SJSA1 (cell line): ENCODE measurements around the gene TEX54. TPM values are rescaled to one million over a fixed set of nuclear protein-coding genes. Genes with fewer than 3 reads are reported as not detected.
"Not testable (repeated sequence)": the region's sequence is repeated elsewhere in the genome, so short reads cannot be mapped to it uniquely, and the experiment has no call there.

Experiments used
- DNase-seq, 2 experiments: peaks; one replicate each; pipeline ENCODE4 v3.0.0-alpha.2; 2015 to 2020; ENCODE audit warnings: low spot score in 2 of 2, low read depth in 1 of 2
- H3K27ac ChIP-seq: fragments of 250-450 bp; sonication (Bioruptor Pico); 2 replicates; pipeline ENCODE4 v1.5.1; 2020; ENCODE audit warnings: mild to moderate bottlenecking, moderate library complexity
- H3K27me3 ChIP-seq: fragments of 250-450 bp; sonication (Bioruptor Pico); replicated peaks from 2 replicates; pipeline ENCODE4 v1.5.1; 2020; ENCODE audit warnings: mild to moderate bottlenecking, moderate library complexity
- H3K36me3 ChIP-seq: fragments of 250-450 bp; sonication (Bioruptor Pico); 2 replicates; pipeline ENCODE4 v1.5.1; 2020; ENCODE audit warnings: mild to moderate bottlenecking
- H3K4me1 ChIP-seq: fragments of 250-450 bp; sonication (Bioruptor Pico); replicated peaks from 2 replicates; pipeline ENCODE4 v1.6.1; 2021; ENCODE audit warnings: mild to moderate bottlenecking
- H3K4me3 ChIP-seq: fragments of 250-450 bp; sonication (Bioruptor Pico); 2 replicates; pipeline ENCODE4 v1.5.1; 2020; ENCODE audit warnings: mild to moderate bottlenecking
- H3K9me3 ChIP-seq: fragments of 250-450 bp; sonication (Bioruptor Pico); replicated peaks from 2 replicates; pipeline ENCODE4 v1.5.1; 2020; ENCODE audit warnings: mild to moderate bottlenecking
- total RNA-seq: library from RNA; depleted of rRNA; stranded (reverse); fragments of >200 nt; shearing (Covaris generic); gene quantifications from 2 replicates; pipeline ENCODE4 v1.2.3, GENCODE V29; 2014

Gene TEX54
- total RNA-seq, 1 experiment from 2014 or later, result not detected

DNA sequence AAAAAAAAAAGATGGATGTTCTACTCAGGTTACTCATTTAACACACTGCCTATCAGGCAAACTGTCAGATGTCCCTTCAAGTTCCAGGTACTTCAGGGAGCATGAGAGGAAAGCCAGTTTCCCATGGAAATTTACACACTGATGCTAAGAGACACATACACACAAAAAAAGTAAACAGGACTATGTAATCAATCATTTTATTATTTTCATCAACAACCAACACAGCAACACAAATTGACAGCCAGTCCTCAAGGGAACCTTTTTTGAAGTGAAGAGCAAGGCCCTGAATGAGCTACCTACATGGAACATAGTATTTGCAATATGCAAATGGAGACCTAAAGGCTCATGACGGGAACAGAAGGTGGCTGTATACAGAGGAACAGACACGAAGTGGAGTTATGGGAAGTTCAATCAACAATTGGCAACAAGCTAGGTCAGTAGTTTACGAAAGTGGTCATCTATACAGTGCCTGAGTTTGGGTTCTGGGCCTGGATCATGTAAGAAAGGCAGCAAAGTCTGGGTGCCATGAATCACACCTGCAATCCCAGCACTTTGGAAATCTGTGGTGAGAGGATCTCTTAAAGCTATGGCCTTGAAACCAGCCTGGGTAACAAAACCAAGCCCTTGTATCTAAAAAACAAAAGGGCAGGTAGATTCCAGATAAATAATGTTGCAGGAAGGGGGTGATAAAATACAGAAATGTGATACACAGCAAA lies 19.3 kb upstream of the TEX54 start:
- Histone ChIP-seq H3K4me3 (no peak overlapping the region), H3K36me3 (peaks cover 46% of the 10 kb centered on the region), H3K4me1 (peaks cover 26% of the 10 kb centered on the region), H3K27ac (no peak overlapping the region), H3K9me3 (no peaks in the 10 kb centered on the region), H3K27me3 (no peaks in the 10 kb centered on the region)
- DNase-seq, result no peak

DNA sequence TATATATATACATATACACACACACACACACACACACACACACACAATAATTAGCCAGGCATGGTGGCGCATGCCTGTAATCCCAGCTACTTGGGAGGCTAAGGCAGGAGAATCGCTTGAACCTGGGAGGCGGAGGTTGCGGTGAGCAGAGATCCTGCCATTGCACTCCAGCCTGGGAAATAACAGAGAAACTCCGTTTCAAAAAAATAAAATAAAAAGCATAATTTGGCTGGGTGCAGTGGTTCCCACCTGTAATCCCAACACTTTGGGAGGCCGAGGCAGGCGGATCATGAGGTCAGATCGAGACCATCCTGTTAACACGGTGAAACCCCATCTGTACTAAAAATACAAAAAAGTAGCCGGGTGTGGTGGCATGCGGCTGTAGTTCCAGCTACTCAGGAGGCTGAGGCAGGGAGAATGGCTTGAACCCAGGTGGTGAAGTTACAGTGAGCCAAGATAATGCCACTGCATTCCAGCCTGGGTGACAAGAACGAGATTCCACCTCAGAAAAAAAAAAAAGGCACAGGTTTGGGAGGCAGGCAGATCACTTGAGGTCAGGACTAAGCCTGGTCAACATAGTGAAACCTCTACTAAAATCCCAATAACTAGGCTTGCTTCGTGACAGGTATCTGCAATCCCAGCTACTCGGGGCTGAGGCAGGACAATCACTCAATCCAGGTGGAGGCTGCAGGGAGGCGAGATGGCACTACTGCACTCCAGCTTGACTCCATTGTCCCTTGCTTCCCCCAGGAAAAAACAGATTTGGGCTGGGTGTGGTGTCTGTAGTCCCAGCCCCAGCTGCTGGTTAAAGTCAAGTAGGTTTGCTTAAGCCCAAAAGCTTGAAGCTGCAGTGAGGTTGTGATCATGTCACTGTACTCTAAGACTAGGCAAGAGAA lies 18.5 kb upstream of the TEX54 start:
- Histone ChIP-seq H3K27me3 (no peaks in the 10 kb centered on the region), H3K4me1 (peaks cover 21% of the 10 kb centered on the region), H3K36me3 (peaks cover 46% of the 10 kb centered on the region), H3K9me3 (no peaks in the 10 kb centered on the region), H3K4me3 (no peak overlapping the region), H3K27ac (no peak overlapping the region)
- DNase-seq, result peak in 1 of 2 experiments; percentile 41

DNA sequence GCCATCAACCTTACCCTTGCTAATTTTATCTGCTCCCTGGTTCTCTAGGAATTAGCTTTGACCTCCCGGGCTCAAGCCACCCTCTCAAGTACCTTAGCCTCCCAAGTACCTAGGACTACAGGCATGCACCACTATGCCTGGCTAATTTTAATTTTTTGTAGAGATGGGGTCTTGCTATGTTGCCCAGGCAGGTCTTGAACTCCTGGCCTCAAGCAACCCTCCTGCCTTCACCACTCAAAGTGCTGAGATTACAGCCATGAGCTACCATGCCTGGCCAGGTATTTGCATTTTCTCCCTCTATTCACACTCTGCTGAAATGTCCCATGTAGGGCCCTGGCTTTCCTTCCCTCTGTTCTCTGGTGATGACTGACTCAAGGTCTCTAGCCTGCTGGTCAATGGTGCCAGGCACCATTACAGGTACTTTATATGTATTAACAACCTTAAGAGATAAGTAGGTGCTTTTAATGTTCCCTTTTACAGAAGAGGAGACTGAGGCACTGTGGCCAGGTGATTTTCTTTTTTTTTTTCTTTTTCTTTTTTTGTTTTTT lies 15.2 kb upstream of the TEX54 start:
- no peaks in the 10 kb centered on the region for H3K27me3 ChIP-seq
- peaks cover 18% of the 10 kb centered on the region for H3K36me3 ChIP-seq
- H3K9me3 ChIP-seq, result no peaks in the 10 kb centered on the region
- no peak overlapping the region for H3K27ac ChIP-seq
- H3K4me3 ChIP-seq, result no peak overlapping the region
- DNase-seq, result no peak
- H3K4me1 ChIP-seq, result peaks cover 3% of the 10 kb centered on the region; the same call in 1 of the 2 replicates

DNA sequence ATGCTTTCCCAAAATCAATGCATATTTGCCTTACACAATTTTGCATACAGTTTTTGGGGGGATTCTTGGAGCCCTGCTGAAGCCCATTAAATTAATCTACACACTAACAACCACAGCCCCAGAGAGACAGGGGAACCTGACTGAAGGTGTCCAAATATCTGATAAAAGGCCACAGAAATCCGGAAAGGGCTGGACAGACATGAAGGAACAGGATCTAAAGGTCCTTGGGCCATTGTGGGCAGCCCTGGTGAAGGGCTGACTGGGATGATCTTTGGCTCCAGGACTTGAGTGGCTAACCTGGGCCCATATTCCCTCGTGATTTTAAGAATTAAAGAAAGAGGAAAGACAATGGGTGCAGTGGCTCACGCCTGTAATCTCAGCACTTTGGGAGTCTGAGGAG lies 13.5 kb upstream of the TEX54 start:
- DNase-seq, result no peak
- no peaks in the 10 kb centered on the region; the same call in 1 of the 2 replicates for H3K27me3 ChIP-seq
- H3K4me3 ChIP-seq, result no peak overlapping the region
- H3K4me1 ChIP-seq, result peaks cover 8% of the 10 kb centered on the region
- peaks cover 2% of the 10 kb centered on the region; the same call in 1 of the 2 replicates for H3K36me3 ChIP-seq
- H3K27ac ChIP-seq, result no peak overlapping the region
- no peaks in the 10 kb centered on the region for H3K9me3 ChIP-seq

DNA sequence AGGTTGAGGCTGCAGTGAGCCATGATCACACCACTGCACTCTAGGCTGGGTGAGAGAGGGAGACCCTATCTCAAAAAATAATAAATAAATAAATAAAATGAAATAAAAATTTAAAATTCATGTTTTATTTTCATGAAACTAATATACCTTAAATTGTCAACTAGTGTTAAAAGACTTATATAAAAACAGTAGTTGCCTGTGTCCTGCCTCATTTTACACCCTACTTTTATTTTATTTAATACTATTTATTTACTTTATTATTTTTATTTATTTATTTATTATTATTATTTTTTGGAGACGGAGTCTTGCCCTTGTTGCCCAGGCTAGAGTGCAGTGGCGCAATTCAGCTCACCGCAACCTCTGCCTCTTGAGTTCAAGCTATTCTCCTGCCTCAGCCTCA lies 11.5 kb upstream of the TEX54 start:
- Histone ChIP-seq H3K27ac (no peak overlapping the region), H3K9me3 (no peaks in the 10 kb centered on the region), H3K4me3 (no peak overlapping the region), H3K4me1 (peaks cover 13% of the 10 kb centered on the region), H3K27me3 (no peaks in the 10 kb centered on the region; the same call in 1 of the 2 replicates), H3K36me3 (peaks cover 2% of the 10 kb centered on the region)
- DNase-seq, result no peak

DNA sequence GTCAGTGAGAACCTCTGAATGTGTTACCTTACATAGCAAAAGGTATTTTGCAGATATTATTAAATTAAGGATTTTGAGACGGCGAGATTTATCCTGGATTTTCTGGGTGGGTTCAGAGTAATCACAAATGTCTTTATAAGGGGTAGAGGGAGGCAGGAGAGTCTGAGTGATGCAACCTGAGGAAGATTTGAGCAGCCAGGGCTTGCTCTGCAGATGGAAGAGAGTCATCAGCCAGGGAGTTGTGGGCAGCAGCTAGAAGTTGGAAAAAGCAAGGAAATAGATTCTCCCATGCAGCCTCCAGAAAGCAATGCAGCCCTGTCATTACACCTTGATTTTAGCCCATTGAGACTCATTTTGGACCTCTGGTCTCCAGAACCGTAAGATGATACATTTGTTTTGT lies 10.8 kb upstream of the TEX54 start:
- no peak overlapping the region for H3K27ac ChIP-seq
- DNase-seq, result no peak
- H3K4me3 ChIP-seq, result no peak overlapping the region
- H3K27me3 ChIP-seq, result no peaks in the 10 kb centered on the region; the same call in 1 of the 2 replicates
- H3K36me3 ChIP-seq, result peaks cover 5% of the 10 kb centered on the region
- H3K9me3 ChIP-seq, result no peaks in the 10 kb centered on the region
- H3K4me1 ChIP-seq, result peaks cover 13% of the 10 kb centered on the region

DNA sequence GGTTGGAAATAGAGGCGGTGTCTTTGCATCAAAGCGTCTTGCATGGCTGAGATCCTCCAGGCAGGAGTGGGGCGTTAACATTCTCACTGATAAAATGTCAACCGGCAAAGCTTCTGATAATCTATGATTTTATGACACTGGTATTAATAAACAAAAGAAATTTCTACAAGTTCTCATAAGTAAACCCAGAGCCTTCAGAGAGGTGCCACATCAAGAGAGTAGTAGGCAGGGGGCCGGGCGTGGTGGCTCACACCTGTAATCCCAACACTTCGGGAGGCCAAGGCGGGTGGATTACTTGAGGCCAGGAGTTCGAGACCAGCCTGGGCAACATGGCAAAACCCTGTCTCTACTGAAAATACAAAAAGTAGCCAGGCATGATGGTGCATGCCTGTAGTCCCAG lies 10.2 kb upstream of the TEX54 start:
- H3K27ac ChIP-seq, H3K27me3 ChIP-seq, DNase-seq, H3K4me3 ChIP-seq, H3K36me3 ChIP-seq, H3K9me3 ChIP-seq: not testable (repeated sequence)
- peaks cover 16% of the 10 kb centered on the region for H3K4me1 ChIP-seq

DNA sequence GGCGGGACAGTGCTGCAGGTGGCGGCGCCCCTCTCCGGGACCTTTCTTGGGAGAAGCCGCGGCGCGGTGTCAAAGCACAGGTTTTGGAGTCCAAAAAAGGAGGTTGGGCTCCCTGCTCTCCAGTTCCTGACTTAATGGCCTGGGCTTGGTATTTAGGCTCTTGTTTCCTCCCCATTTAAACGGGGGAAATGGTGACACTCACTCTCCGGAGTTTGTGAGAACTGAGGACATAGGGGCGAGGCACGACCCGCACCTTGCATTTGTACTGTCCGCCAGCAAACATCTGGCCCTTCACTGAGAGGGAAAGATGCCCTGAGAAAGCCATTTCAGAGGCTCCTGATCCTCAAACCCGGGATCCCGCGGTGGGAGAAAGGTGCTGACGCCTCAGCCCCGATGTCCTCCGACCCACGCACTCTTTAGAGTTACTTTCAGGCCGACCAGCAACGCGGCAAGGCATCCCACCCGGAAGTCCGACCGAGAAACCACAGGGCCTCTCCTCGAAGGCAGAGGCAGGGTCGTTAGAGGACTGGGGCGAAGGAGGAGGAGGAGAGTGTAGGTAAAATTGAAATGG lies 9.6 kb upstream of the TEX54 start:
- DNase-seq, result no peak
- peaks cover 16% of the 10 kb centered on the region for H3K4me1 ChIP-seq
- no peaks in the 10 kb centered on the region for H3K9me3 ChIP-seq
- H3K36me3 ChIP-seq, result peaks cover 5% of the 10 kb centered on the region
- peak overlapping the region; percentile 29 for H3K4me3 ChIP-seq
- H3K27me3 ChIP-seq, result no peaks in the 10 kb centered on the region; the same call in 1 of the 2 replicates
- peak overlapping the region; percentile 100 for H3K27ac ChIP-seq

DNA sequence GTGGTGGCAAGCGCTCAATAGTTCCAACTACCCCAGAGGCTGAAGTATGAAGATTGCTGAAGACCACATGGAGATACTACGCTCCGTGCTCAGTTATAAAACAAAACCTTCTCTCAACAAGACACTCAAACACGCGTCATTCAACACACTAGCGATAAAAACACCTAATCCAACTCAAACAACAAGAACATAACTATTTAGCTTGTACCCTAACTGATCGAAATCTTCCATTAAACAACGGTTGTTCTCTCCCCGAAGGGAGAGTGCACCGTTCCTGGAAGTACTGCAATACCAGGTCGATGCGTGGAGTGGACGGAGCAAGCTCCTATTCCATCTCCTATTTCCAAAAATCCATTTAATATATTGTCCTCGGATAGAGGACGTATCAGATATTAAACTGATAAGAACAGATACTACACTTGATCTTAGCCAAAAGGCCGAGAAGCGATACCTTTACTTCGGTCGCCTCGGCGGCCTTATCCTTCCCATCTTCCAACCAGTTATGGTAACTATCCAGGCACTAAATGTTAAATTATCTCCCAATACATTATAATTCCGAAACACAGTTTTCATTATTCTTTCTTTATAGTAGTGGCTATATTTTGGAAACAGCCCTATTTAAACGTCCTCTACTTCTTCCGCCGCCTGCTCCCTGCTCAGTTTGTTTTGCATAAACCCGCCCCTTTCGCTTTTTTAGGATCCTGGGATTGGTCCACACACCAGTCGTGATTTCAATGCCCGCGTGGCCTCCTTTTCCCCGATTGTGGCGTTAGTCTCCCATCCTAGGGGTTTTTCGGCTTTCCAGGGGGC lies 8.9 kb upstream of the TEX54 start:
- Histone ChIP-seq H3K27me3 (no peaks in the 10 kb centered on the region; the same call in 1 of the 2 replicates), H3K9me3 (no peaks in the 10 kb centered on the region), H3K27ac (peak overlapping the region; percentile 100), H3K4me1 (peaks cover 16% of the 10 kb centered on the region), H3K36me3 (peaks cover 10% of the 10 kb centered on the region), H3K4me3 (peak overlapping the region; percentile 29)
- peak; percentile 97 to 100 for DNase-seq

DNA sequence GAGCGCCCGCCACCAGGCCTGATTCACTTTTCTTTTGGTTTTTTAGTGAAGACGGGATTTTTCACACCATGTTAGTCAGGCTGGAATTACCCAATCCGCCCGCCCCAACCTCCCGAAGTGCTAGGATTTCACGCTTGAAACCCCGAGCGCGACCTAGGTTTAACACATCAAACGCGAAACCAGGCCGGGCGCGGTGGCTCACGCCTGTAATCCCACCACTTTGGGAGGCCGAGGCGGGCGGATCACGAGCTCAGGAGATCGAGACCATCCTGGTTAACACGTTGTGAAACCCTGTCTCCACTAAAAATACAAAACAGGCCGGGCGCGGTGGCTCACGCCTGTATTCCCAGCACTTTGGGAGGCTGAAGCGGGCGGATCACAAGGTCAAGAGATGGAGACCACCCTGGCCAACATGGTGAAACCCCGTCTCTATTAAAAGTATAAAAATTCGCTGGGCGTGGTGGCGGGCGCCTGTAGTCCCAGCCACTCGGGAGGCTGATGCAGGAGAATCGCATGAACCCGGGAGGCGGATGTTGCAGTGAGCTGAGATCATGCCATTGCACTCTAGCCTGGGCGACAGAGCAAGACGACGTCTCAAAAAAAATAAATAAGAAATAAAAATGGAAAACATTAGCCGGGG lies 8.2 kb upstream of the TEX54 start:
- H3K4me3 ChIP-seq, result peak overlapping the region; percentile 72
- DNase-seq, result peak; percentile 95 to 98
- peaks cover 16% of the 10 kb centered on the region for H3K4me1 ChIP-seq
- peaks cover 18% of the 10 kb centered on the region for H3K36me3 ChIP-seq
- H3K27ac ChIP-seq, result peak overlapping the region; percentile 100
- H3K9me3 ChIP-seq, H3K27me3 ChIP-seq: not testable (repeated sequence)

DNA sequence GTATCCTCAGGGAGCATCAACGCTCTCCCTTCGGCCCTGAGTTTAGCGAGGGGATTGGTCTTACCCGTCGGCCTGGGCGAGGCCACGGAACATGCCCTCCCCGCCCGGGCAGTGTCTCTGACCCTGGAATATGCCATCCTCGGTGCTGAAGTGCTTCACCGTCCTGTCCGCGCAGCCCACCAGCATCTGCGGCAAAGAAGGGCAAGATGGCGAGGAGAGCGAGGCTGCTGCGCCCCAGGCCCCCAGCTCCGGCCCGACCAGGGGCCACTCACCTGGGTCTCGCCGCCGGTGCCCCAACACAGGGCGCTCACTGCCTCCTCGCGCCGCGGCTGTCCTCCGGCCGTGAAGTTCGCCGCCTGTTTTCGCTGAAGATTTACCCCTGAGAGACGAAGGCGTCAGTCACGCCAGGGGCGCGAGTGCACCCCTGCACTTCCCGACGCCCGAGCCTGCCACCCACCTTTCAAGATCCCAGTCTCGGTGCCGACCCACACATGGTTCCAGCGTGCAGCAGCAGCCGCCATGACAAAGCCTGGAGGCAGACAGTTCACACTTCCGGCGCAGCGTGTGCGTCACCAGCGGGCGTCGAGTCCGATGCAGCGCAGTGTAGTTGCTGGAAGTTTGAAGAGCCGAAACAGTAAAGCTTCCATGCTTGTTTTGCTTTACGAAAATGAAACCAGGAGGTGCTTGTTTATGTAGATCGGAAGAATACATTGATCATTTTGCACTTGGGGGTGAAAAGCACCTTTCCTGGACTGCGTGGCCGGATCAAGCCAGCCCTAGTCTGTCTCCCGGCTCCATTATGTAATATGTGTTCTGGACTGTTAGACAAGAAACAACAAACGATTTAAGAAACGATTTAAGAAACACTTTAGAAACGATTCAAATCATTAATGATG lies 6.7 kb upstream of the TEX54 start, which contains the start of gene WDR74:
Gene WDR74 (minus strand): TSS at position 541 of the 896 bp plus-strand sequence. CDS start 20 bp downstream, at position 521.
- Histone ChIP-seq H3K27ac (peak within 1 kb of the TSS; percentile 100), H3K36me3 (peaks cover 33% of the 10 kb centered on the region), H3K4me3 (peak within 1 kb of the TSS; percentile 72), H3K9me3 (no peaks in the 10 kb centered on the region), H3K4me1 (peaks cover 16% of the 10 kb centered on the region), H3K27me3 (no peaks in the 10 kb centered on the region; the same call in 1 of the 2 replicates)
- peak; percentile 91 to 96 for DNase-seq

DNA sequence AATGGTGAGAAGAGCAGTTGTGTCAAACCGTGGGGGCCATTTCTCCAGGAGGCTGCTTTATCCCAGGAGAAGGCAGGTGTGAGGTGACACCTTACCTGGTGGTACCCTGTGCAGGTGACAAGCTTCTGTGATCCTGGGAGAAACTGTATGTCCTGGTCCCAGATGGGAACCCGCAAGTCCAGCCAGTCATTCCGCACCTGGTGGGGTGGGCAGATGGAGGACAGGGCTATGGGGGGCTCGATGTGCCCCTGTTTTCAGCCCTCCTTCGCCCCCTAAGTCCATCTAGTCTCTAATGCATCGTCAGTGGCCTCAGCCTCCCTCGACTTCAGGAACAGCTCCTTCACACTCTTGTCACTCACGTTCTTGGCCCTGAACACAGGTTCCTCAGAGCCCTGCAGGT lies 2.7 kb upstream of the TEX54 start:
- no peaks in the 10 kb centered on the region for H3K27me3 ChIP-seq
- H3K27ac ChIP-seq, result no peak overlapping the region
- no peak for DNase-seq
- no peaks in the 10 kb centered on the region for H3K9me3 ChIP-seq
- peaks cover 57% of the 10 kb centered on the region for H3K36me3 ChIP-seq
- peaks cover 15% of the 10 kb centered on the region for H3K4me1 ChIP-seq
- no peak overlapping the region for H3K4me3 ChIP-seq
